ENCODE data around the gene PCED1A. TPM values are rescaled to one million over a fixed set of nuclear protein-coding genes. Genes with fewer than 3 reads are reported as not detected.

Gene PCED1A
- total RNA-seq, 1 experiment from 2014 or later: 42.1 TPM

- POLR2A ChIA-PET: interaction anchor here (1.3 kb wide), 1 partner anchor 8 kb away, joined by 4 read pairs; no protein-coding TSS in a partner anchor
Measured at GRCh38 chr20:2866236-2866635, 25.8 kb upstream of the PCED1A start.

GRCh38 chr20:2865630-2866029 is 25.2 kb upstream of the PCED1A start:
- H3K36me3 Mint-ChIP-seq (ENCODE audit: insufficient read depth, unreplicated experiment): peaks cover 22% of the 10 kb centered on the region
- peaks cover 14% of the 10 kb centered on the region for H3K4me1 Mint-ChIP-seq (ENCODE audit: insufficient read depth, unreplicated experiment)
- H3K27me3 Mint-ChIP-seq (ENCODE audit: insufficient read depth, unreplicated experiment): no peaks in the 10 kb centered on the region
- ChIA-PET CTCF (interaction anchor here (0.6 to 0.7 kb wide), 3 partner anchors 47 to 1425 kb away, joined by 3 read pairs; no protein-coding TSS in a partner anchor), POLR2A (interaction anchor here (0.6 to 1.3 kb wide), 4 partner anchors 9 to 1024 kb away, joined by 3 to 4 read pairs (median 3); no protein-coding TSS in a partner anchor)
- DNase-seq (ENCODE audit: unreplicated experiment): no peak
- H3K9me3 Mint-ChIP-seq (ENCODE audit: unreplicated experiment): no peaks in the 10 kb centered on the region
- no peak overlapping the region for H3K4me3 Mint-ChIP-seq (ENCODE audit: unreplicated experiment)
- no peak overlapping the region for H3K27ac Mint-ChIP-seq (ENCODE audit: low read depth, unreplicated experiment)
- no peak for TF ChIP-seq CTCF (IDR thresholded peaks at IDR 0.05; ENCODE audit: unreplicated experiment)
- intact Hi-C loops (cut with micrococcal nuclease): no loop called here
- BruUV-seq (replicated peaks): no TSS peak

More at GRCh38 chr20:2866236-2866635, 25.8 kb upstream of the PCED1A start:
- H3K36me3 Mint-ChIP-seq (ENCODE audit: insufficient read depth, unreplicated experiment): peaks cover 17% of the 10 kb centered on the region
- H3K27ac Mint-ChIP-seq (ENCODE audit: low read depth, unreplicated experiment): no peak overlapping the region
- peaks cover 20% of the 10 kb centered on the region for H3K4me1 Mint-ChIP-seq (ENCODE audit: insufficient read depth, unreplicated experiment)
- no peak overlapping the region for H3K4me3 Mint-ChIP-seq (ENCODE audit: unreplicated experiment)
- H3K9me3 Mint-ChIP-seq (ENCODE audit: unreplicated experiment): no peaks in the 10 kb centered on the region
- intact Hi-C loops (cut with micrococcal nuclease): no loop called here
- TF ChIP-seq CTCF (IDR thresholded peaks at IDR 0.05; ENCODE audit: unreplicated experiment): no peak
- CTCF ChIA-PET: no interaction called here
- DNase-seq (ENCODE audit: unreplicated experiment): no peak
- H3K27me3 Mint-ChIP-seq (ENCODE audit: insufficient read depth, unreplicated experiment): no peaks in the 10 kb centered on the region
- BruUV-seq (replicated peaks): no TSS peak

- Mint-ChIP-seq H3K27ac (ENCODE audit: low read depth, unreplicated experiment) (no peak overlapping the region), H3K4me3 (ENCODE audit: unreplicated experiment) (no peak overlapping the region), H3K36me3 (ENCODE audit: insufficient read depth, unreplicated experiment) (peaks cover 22% of the 10 kb centered on the region), H3K27me3 (ENCODE audit: insufficient read depth, unreplicated experiment) (no peaks in the 10 kb centered on the region), H3K9me3 (ENCODE audit: unreplicated experiment) (no peaks in the 10 kb centered on the region), H3K4me1 (ENCODE audit: insufficient read depth, unreplicated experiment) (peaks cover 9% of the 10 kb centered on the region)
- POLR2A ChIA-PET: interaction anchor here (0.6 to 1.4 kb wide), 6 partner anchors 8 to 1023 kb away, joined by 3 to 6 read pairs (median 4); partner anchors contain the start of gene PTPRA
- no peak for TF ChIP-seq CTCF (IDR thresholded peaks at IDR 0.05; ENCODE audit: unreplicated experiment)
- no peak for DNase-seq (ENCODE audit: unreplicated experiment)
- BruUV-seq (replicated peaks): no TSS peak
- CTCF ChIA-PET: interaction anchor here (0.6 to 1.6 kb wide), 4 partner anchors 14 to 1424 kb away, joined by 3 to 8 read pairs (median 3); no protein-coding TSS in a partner anchor
- intact Hi-C loops (cut with micrococcal nuclease): no loop called here
Measured at GRCh38 chr20:2865101-2865500, 24.6 kb upstream of the PCED1A start.

GRCh38 chr20:2864626-2865025 is 24.2 kb upstream of the PCED1A start:
- CTCF ChIA-PET: interaction anchor here (1.6 kb wide), 1 partner anchor 13 kb away, joined by 8 read pairs; no protein-coding TSS in a partner anchor
- intact Hi-C loops (cut with micrococcal nuclease): no loop called here
- no peak for TF ChIP-seq CTCF (IDR thresholded peaks at IDR 0.05; ENCODE audit: unreplicated experiment)
- no peak overlapping the region for H3K4me3 Mint-ChIP-seq (ENCODE audit: unreplicated experiment)
- no TSS peak for BruUV-seq (replicated peaks)
- H3K9me3 Mint-ChIP-seq (ENCODE audit: unreplicated experiment): no peaks in the 10 kb centered on the region
- peaks cover 22% of the 10 kb centered on the region for H3K36me3 Mint-ChIP-seq (ENCODE audit: insufficient read depth, unreplicated experiment)
- no peaks in the 10 kb centered on the region for H3K27me3 Mint-ChIP-seq (ENCODE audit: insufficient read depth, unreplicated experiment)
- H3K4me1 Mint-ChIP-seq (ENCODE audit: insufficient read depth, unreplicated experiment): peaks cover 9% of the 10 kb centered on the region
- no peak overlapping the region for H3K27ac Mint-ChIP-seq (ENCODE audit: low read depth, unreplicated experiment)
- DNase-seq (ENCODE audit: unreplicated experiment): no peak
- POLR2A ChIA-PET: interaction anchor here (0.9 to 1.4 kb wide), 4 partner anchors 8 to 16 kb away, joined by 3 to 6 read pairs (median 4); partner anchors contain the start of gene PTPRA
